Left lung (tissue), 10 donors: ENCODE measurements around the gene DDX31. TPM values are rescaled to one million over a fixed set of nuclear protein-coding genes. Genes with fewer than 3 reads are reported as not detected.

ENCODE experiments used
- ATAC-seq: fragments of 200-7000 bp; cut with Tn5 transposase; one replicate; pipeline ENCODE4 v1.9.1; 2020; ENCODE audit warnings: moderate library complexity
- DNase-seq, 4 donors: peaks; one replicate each; pipeline ENCODE4 v3.0.0-alpha.2; 2013 to 2020
- H3K27ac ChIP-seq, 2 donors: fragments of 200-600 bp; sonication (generic) in 1 of 2; one replicate each; pipeline versions ENCODE4 v1.5.0 to v1.8.0; 2020 to 2021
- H3K27me3 ChIP-seq, 2 donors: fragments of 200-600 bp; sonication (generic) in 1 of 2; one replicate each; pipeline versions ENCODE4 v1.5.0 to v1.8.0; 2020 to 2021
- H3K36me3 ChIP-seq, 2 donors: fragments of 200-600 bp; sonication (generic) in 1 of 2; one replicate each; pipeline versions ENCODE4 v1.5.0 to v1.8.0; 2020 to 2021
- H3K4me1 ChIP-seq, 2 donors: fragments of 200-600 bp; one replicate each; pipeline ENCODE4 v1.8.0; 2021
- H3K4me3 ChIP-seq, 2 donors: fragments of 200-600 bp; sonication (generic) in 1 of 2; one replicate each; pipeline versions ENCODE4 v1.5.0 to v1.8.0; 2020 to 2021; ENCODE audit warnings: mild to moderate bottlenecking in 1 of 2
- H3K9me3 ChIP-seq, 2 donors: fragments of 200-600 bp; sonication (generic) in 1 of 2; one replicate each; pipeline versions ENCODE4 v1.5.0 to v1.8.0; 2020 to 2021
- intact Hi-C, 2 donors: fragments of 100-400 bp; cut with DNase I; formaldehyde crosslinking; loops; one replicate each; pipeline versions ENCODE4 v1.11.2 to v1.14.2; 2022
- polyA plus RNA-seq, 6 donors: library from polyadenylated mRNA; unstranded; fragments of 120-200 nt; gene quantifications; one replicate each; pipeline ENCODE4 v1.2.1, GENCODE V29; 2013; ENCODE audit not compliant: insufficient read length in 6 of 6
- total RNA-seq, 2 donors: library from RNA; stranded (reverse); fragmentation: NEBNext Ultra II Directional; extraction: Animal tissue kit (Norgen Biotek cat#: 25700); gene quantifications; one replicate each; pipeline ENCODE4 v1.2.1, GENCODE V29; 2021
- TF ChIP-seq, protein P1 (sequence below), 2 donors: fragments of 200-600 bp; sonication (generic) in 1 of 2; IDR thresholded peaks; one replicate each; pipeline versions ENCODE4 v1.5.0 to v1.8.0; 2021; ENCODE audit warnings: antibody characterized with exemption in 2 of 2
- donor health status: DM: no; HTN: yes; CAD: no.
- donor health status: DM: no; HTN: no; CAD: no.

DDX31 gene
- total and polyA plus RNA-seq, 8 donors = 12.0 to 16.5 (median 14.9) TPM

DNA sequence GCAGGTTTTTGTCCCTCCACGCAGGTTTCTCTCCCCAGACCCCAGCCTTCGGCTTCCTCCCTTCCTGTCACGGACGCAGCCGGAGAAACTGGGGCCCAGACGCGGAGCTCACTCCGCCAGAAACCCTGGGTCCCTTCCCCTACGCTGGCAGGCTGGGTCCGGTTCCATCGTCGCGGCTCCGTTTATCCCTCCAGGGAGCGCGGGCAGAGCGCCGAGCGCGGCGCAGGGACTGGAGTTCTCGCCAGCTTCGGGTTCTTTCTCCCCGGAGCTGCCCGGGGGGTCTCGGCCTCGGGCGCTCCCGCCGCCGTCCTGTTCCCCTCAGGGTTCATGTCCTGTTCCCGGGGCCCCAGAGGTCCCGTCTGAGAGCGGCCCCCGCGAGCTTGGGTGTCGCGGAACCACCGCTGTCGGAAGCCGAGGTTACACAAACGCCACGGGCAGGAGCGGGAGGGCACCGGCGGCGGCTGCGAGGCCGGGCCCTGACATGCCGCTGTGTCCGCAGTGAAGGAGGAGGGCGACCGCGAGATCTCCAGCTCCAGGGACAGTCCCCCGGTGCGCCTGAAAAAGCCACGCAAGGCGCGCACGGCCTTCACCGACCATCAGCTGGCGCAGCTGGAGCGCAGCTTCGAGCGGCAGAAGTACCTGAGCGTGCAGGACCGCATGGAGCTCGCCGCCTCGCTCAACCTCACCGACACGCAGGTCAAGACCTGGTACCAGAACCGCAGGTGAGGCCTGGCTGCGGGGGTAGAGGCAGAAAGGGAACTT lies 82.8 kb downstream of the DDX31 start:
- H3K27ac ChIP-seq = no peak overlapping the region
- H3K9me3 ChIP-seq = no peaks in the 10 kb centered on the region
- H3K4me3 ChIP-seq = no peak overlapping the region
- peaks cover 0 to 13% of the 10 kb centered on the region in 2 donors for H3K4me1 ChIP-seq
- ATAC-seq (no peak), DNase-seq (no peak)
- H3K36me3 ChIP-seq = no peaks in the 10 kb centered on the region
- intact Hi-C loops = no loop called here
- peaks cover 100% of the 10 kb centered on the region in 2 donors for H3K27me3 ChIP-seq
- TF ChIP-seq, protein P1, sequence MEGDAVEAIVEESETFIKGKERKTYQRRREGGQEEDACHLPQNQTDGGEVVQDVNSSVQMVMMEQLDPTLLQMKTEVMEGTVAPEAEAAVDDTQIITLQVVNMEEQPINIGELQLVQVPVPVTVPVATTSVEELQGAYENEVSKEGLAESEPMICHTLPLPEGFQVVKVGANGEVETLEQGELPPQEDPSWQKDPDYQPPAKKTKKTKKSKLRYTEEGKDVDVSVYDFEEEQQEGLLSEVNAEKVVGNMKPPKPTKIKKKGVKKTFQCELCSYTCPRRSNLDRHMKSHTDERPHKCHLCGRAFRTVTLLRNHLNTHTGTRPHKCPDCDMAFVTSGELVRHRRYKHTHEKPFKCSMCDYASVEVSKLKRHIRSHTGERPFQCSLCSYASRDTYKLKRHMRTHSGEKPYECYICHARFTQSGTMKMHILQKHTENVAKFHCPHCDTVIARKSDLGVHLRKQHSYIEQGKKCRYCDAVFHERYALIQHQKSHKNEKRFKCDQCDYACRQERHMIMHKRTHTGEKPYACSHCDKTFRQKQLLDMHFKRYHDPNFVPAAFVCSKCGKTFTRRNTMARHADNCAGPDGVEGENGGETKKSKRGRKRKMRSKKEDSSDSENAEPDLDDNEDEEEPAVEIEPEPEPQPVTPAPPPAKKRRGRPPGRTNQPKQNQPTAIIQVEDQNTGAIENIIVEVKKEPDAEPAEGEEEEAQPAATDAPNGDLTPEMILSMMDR (IDR thresholded peaks at IDR 0.05) = no peak

DNA sequence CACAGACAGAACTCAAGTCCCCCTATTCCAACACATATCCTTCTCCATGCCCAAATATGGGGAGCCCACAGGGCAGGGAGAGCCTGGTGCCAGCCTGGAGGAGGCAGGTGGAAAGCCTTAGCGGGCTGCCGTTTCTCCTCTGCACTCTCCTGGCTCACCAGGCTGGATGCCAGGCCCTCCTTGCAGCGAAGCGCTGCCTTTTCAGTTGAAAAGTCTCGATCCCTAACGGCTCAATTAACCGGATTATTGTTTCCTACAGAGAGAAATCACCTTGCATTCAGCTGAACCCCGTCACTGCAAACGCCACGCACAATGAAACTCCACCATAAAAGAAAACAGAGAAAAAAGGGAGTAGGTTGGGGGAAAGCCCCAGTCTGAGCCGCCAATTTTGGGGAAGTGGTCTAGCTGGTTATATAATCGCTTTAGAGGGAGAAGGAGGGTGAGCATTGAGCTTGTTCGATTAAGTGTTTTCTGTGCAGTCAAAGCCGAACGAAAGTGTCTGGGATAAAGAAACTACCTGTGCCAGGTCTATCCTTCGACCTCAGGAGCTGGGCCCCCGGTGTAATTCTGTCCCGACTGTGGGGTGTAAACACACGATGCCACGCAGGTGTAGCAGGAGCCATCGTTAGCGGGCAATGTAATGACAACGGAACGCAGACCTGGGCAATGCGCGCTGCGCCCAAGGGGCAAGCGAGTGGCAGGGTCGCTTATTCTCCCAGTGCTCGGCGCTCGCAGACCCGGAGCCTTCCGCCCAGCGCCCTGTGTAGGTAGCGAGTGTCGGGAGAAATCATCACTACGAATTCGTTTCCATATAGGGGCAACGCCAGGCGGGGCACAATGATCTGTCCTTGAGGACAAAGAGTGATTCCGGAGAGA lies 83.6 kb downstream of the DDX31 start:
- TF ChIP-seq, protein P1 (IDR thresholded peaks at IDR 0.05) = no peak
- no peak for DNase-seq
- Histone ChIP-seq H3K9me3 (no peaks in the 10 kb centered on the region), H3K27me3 (peaks cover 97 to 100% of the 10 kb centered on the region in 2 donors), H3K4me3 (no peak overlapping the region), H3K27ac (no peak overlapping the region), H3K36me3 (no peaks in the 10 kb centered on the region), H3K4me1 (peaks cover 3 to 18% of the 10 kb centered on the region in 2 donors)
- ATAC-seq = no peak
- intact Hi-C loops = no loop called here

DNA sequence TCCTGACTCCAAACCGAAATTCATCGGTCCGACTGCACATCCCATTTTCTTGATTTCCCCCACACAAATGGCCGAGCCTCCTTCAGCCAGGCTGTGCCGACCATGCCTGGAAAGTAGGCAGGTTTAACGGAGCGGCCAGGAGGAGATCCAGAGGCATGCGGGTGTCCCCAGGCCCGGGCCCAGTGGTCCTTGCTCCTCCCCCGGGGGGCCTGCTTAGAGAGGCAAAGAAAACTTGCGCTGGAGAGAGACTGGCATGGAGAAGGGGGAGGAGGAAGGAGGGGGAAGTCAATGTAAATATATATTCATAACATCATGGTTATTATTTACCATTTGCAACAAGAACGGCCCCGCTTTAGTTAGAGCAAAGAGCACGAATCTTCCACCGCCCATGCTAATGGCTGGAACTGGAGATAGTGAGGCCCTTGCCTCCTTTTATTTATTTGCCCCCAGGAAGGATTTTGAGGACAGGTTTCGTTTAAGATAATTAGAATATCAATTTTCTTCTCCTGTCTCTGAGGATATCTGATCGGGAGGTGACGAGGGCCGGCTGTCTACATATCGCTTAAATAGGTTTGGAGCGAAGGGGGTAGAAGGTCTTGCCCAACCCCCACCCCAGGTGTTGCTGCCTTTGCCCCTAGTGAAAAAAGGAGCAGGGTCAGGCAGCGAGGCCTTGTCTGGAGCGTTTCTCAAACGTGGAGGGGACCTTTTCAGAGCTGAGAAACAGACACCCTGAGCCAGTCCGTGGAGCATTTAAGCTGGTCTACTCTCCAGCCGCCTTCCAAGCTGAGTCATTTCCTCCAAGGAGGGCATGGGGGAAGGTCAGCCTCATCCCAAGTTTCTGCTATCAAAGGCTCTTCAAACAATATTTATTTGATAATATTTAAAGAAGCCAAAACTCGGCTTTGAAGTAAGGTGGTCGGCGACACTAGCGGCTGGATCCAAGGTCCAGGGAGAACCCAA lies 84.9 kb downstream of the DDX31 start:
- H3K9me3 ChIP-seq = no peaks in the 10 kb centered on the region
- no peak overlapping the region for H3K27ac ChIP-seq
- TF ChIP-seq, protein P1 (IDR thresholded peaks at IDR 0.05) = no peak
- intact Hi-C loops = no loop called here
- H3K4me1 ChIP-seq = peaks cover 3 to 8% of the 10 kb centered on the region in 2 donors
- H3K36me3 ChIP-seq = no peaks in the 10 kb centered on the region
- DNase-seq = no peak
- H3K4me3 ChIP-seq = no peak overlapping the region
- no peak for ATAC-seq
- peaks cover 97 to 100% of the 10 kb centered on the region in 2 donors for H3K27me3 ChIP-seq

- Histone ChIP-seq H3K9me3 (no peaks in the 10 kb centered on the region), H3K36me3 (no peaks in the 10 kb centered on the region), H3K4me1 (peaks cover 3 to 6% of the 10 kb centered on the region in 2 donors), H3K27me3 (peaks cover 97 to 100% of the 10 kb centered on the region in 2 donors), H3K4me3 (no peak overlapping the region), H3K27ac (no peak overlapping the region)
- DNase-seq = no peak
- no peak for ATAC-seq
- intact Hi-C loops = no loop called here
- TF ChIP-seq, protein P1 (IDR thresholded peaks at IDR 0.05) = no peak
Observed at GRCh38 chr9:132583584-132584304, 86.0 kb downstream of the DDX31 start.
